HL-60/S4 treated with phorbol 12-myristate 13-acetate at 8.2 ng/mL for 4 days and 3 days (cell line): ENCODE measurements around the gene AKAP17A.
"Not testable (repeated sequence)": the region's sequence is repeated elsewhere in the genome, so short reads cannot be mapped to it uniquely, and the experiment has no call there.

Experiments
- in situ Hi-C: fragments of 300-500 bp; cut with MboI; formaldehyde crosslinking; loops from 2 replicates; pipeline ENCODE4 v1.15.0; 2022; ENCODE audit warnings: low sequenced_read_pairs

AKAP17A gene

GRCh38 chrX:1591102-1591862 lies at the start of gene AKAP17A:
Gene AKAP17A, plus strand, starts transcription at chrX:1591604. Its CDS starts 1,859 bp downstream, at chrX:1593463.
- in situ Hi-C loops = loop anchor here (25.0 kb wide), 1 partner anchor 129 kb away; the partner anchor contains the start of gene ASMTL

DNA sequence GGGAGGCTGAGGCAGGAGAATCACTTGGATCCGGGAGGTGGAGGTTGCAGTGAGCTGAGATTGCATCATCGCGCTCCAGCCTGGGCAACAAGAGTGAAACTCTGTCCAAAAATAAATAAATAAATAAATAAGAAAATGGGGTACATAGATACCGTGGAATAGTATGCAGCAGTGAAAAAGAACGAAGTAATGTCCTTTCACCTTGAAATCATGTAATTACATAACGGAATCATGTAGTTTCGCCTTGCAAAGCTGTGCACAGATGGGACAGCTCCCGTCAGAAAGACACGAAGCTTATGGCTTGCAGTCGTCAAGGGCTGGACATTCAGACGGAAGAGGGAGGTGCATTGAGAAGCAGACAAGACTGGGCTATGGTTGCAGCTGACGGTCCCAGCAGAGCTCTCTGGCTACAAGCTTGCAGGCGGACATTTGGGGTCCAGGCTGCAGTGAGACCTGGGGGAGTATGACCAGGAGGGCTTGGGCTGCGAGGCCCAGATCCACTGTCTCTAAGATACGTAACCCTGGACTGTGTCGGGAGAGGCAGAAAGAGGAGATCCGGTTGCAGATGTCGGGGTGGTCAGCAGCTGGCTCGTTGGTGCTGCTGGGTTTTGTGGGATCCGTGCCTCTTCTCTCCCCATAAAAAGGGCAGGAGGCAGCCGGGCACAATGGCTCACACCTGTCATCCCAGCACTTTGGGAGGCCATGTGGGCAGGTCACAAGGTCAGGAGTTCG lies 48.2 kb upstream of the AKAP17A start:
- in situ Hi-C loops = no loop called here

DNA sequence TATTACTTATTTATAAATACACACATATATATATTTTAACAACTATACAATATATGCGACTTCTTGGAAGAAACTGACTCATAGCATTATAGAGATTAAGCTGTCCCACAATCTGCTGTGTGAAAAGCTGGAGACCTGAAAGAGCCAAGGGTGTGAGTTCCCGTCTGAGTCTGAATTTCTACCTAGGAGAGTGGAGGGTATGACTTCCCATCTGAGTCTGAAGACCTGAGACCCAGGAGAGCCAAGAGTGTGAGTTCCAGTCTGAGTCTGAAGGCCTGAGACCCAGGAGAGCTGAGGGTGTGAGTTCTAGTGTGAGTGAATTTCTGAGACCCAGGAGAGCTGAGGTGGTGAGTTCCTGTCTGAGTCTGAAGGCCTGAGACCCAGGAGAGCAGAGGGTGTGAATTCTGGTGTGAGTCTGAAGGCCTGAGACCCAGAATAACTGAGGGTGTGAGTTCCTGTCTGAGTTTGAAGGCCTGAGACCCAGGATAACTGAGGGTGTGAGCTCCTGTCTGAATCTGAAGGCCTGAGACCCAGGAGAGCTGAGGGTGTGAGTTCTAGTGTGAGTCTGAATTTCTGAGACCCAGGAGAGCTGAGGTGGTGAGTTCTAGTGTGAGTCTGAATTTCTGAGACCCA lies 45.5 kb upstream of the AKAP17A start:
- in situ Hi-C loops = no loop called here

GRCh38 chrX:1546691-1547251 lies 44.6 kb upstream of the AKAP17A start:
- in situ Hi-C loops = no loop called here

DNA sequence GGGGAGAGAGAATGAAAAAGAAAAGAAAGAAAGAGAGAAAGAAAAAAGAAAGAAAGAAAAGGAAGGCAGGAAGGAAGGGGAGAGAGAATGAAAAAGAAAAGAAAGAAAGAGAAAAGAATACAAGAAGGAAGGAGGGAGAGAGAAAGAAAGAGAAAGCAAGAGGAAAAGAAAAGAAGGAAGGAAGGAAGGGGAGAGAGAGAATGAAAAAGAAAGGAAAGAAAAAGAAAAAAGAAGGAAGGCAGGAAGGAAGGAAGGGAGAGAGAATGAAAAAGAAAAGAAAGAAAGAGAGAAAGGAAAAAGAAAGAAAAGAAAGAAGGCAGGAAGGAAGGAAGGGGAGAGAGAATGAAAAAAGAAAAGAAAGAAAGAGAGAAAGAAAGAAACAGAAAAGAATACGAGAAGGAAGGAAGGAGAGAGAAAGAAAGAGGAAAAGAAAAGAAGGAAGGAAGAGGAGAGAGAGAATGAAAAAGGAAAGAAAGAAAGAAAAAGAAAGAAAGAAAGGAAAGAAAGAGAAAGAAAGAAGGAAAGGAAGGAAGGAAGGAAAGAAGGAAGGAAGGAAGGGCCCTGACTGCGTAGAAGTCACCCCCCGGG lies 39.4 kb upstream of the AKAP17A start:
- in situ Hi-C loops = no loop called here

DNA sequence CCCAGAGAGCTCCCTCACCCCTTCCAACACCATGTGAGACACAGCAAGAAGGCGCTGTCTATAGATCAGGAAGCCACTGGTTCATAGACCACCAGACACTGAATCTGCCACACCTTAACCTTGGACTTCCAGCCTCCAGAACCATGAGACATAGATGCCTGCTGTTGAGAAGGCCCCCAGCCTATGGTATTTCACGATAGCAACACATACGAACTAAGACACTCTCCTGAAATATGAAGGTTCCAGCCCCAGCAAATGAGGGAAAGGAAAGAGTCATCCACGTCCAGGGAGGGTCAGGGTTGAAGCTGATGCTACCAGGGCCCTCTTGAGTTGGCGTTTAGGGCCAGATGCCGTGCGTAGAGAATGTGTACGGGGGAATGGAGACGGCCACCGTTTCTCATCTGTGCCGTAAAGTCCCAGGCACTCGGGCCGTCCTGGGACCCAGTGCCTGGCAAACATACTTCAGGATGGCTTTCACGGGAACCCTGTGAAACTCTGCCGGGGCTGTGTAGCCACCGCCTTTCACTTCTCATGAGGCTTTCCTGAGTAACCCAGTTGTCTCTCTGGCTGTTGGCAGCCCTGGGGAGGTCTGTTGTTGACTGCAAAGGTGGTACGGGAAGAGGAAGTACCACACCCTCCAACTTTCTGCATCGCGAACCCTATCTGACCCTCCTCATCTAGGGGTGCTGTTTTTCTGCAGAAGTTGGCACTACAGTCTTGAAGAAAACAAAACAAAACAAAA lies 36.8 kb upstream of the AKAP17A start:
- in situ Hi-C loops = no loop called here

- in situ Hi-C loops = no loop called here
Observed at GRCh38 chrX:1555370-1555769, 36.0 kb upstream of the AKAP17A start.

- in situ Hi-C loops = not testable (repeated sequence)
Observed at GRCh38 chrX:1557442-1557841, 34.0 kb upstream of the AKAP17A start.

DNA sequence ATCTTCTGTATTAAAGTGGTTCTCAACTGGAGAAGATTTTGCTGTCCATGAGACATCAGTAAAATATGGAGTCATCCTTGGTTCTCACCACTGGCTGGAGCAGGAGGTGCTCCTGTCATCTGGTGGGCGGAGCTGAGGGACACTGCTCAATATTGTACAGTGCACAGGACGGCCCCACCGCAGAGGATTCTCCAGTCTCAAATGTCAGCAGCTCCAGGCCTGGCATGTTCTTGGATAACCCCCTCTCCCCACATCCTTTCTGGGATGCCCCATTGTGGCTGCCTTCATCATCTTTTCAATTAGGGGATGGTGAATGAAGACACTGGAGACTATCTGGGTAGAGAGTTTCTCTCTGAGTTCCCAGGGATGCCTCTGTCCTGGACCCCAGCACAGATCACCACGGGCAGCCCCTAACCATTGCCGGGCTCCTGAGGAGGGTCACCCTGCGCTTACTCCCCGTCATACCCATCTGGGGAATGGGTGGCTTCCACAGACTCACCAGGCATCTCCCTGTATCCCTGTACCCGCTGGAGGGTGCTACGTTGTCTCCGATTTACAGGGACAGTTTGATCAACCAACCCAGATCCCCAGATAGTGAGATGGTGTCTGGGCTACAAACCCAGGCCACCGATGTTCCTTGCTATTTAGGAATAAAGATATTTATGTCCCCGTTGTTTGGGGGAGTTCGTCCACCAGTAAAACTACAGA lies 32.5 kb upstream of the AKAP17A start:
- in situ Hi-C loops = no loop called here

DNA sequence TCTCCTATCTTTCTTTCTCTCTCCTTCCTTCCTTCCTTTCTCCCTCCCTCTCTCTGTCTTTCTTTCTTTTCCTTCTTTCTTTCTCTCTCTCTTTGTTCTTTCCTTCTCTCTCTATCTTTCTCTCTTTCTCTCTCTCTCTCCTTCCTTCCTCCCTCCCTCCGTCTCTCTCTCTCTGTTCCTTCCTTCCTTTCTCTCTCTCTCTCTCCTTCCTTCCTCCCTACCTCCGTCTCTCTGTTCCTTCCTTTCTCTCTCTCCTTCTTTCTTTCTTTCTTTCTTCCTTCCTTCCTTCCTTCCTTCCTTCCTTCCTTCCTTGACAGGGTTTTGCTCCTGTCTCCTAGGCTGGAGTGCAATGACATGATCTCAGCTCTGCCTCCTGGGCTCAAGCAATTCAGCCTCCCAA lies 30.2 kb upstream of the AKAP17A start:
- in situ Hi-C loops = no loop called here

DNA sequence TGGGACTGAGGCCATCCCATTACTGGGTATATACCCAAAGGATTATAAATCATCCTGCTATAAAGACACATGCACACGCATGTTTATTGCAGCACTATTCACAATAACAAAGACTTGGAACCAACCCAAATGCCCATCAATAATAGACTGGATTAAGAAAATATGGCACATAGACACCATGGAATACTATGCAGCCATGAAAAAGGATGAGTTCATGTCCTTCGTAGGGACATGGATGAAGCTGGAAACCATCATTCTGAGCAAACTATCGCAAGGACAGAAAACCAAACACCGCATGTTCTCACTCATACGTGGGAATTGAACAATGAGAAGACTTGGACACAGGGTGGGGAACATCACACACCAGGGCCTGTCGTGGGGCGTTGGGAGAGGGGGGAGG lies 27.3 kb upstream of the AKAP17A start:
- in situ Hi-C loops = not testable (repeated sequence)

GRCh38 chrX:1564750-1565683 lies 26.4 kb upstream of the AKAP17A start:
- in situ Hi-C loops = no loop called here

DNA sequence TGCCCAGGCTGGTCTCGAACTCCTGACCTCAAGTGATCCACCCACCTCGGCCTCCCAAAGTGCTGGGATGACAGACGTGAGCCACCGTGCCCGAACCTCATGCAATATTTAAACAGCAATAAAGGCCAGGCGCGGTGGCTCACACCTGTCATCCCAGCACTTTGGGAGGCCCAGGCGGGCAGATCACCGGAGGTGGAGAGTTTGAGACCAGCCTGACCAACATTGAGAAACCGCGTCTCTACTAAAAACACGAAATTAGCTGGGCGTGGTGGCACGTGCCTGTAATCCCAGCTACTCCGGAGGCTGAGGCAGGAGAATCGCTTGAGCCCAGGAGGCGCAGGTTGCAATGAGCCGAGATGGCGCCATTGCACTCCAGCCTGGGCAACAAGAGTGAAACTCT lies 17.2 kb upstream of the AKAP17A start:
- in situ Hi-C loops = not testable (repeated sequence)

DNA sequence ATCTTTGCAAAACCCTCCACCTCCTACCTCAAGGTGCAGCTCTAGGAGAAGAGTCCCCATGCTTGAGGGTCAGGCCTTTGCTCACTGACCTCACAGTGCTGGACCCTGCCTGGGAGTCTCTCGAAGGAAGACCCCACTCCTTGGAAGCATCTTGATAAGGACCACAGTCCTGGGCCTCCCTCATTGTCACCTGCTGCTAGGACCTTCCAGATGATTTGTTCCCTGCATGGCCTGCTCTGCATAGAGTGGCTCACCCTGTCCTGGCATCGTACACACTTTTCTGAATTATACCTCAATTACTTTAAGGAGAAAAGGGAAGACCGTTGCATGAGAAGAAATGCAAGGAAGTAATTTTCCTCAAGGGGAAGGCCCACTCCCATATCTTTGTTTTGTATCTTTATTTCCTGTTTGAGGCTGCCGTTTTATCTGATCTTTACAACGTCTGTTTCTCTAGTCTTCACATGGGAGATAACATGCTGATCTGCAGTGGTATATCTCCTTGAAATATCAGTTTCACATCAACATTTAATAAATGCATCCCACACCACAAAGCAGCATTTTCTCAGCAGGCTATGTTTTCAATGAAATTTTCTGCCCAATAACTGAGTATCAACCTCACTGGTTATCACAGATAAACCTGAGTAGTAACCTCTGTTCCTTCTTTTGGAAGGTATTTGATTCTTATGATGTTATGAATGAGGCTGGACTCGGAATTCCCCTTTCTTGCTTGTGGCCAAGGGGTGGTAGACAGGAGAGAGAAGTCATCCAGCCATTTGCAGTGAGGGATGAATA lies 15.0 kb upstream of the AKAP17A start:
- in situ Hi-C loops = loop anchor here (25.0 kb wide), 1 partner anchor 114 kb away; the partner anchor contains the start of gene ASMTL

DNA sequence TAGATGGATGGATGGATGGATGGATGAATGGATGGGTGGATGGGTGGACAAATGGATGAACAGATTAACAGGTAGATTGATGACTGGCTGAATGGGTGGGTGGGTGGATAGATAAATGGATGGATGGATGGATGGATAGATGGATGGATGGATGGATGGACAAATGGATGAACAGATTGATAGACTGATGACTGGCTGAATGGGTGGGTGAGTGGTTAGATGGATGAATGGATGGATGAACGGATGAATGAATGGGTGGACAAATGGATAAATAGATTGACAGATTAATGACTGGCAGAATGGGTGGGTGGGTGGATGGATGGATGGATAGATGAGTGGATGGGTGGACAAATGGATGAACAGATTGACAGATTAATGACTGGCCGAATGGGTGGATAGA lies 13.6 kb upstream of the AKAP17A start:
- in situ Hi-C loops = loop anchor here (25.0 kb wide), 1 partner anchor 116 kb away; the partner anchor contains the start of gene ASMTL

GRCh38 chrX:1578511-1579173 lies 12.8 kb upstream of the AKAP17A start:
- in situ Hi-C loops = loop anchor here (25.0 kb wide), 1 partner anchor 116 kb away; the partner anchor contains the start of gene ASMTL

GRCh38 chrX:1581132-1581531 lies 10.3 kb upstream of the AKAP17A start:
- in situ Hi-C loops = loop anchor here (25.0 kb wide), 1 partner anchor 119 kb away; the partner anchor contains the start of gene ASMTL
